ENCODE measurements around the gene BRINP3.

Gene BRINP3

DNA sequence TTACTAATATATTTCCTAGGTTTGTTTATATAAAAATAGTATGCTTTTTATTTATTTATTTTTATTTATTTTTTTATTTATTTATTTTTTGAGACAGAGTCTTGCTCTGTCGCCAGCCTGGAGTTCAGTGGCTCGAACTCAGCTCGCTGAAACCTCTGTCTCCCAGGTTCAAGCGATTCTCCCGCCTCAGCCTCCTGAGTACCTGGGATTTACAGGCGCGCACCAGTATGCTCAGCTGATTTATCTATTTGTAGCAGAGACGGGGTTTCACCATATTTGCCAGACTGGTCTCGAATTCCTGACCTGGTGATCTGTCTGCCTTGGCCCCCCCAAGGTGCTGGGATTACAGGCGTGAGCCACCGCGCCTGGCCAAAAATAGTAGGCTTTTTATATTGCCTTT lies 33.2 kb downstream of the BRINP3 start:
- no peaks in the 10 kb centered on the region for H3K36me3 Mint-ChIP-seq (ENCODE audit: low read depth)
- H3K4me1 Mint-ChIP-seq: no peaks in the 10 kb centered on the region
- H3K9me3 Mint-ChIP-seq: no peaks in the 10 kb centered on the region
- TF ChIP-seq, protein P1, sequence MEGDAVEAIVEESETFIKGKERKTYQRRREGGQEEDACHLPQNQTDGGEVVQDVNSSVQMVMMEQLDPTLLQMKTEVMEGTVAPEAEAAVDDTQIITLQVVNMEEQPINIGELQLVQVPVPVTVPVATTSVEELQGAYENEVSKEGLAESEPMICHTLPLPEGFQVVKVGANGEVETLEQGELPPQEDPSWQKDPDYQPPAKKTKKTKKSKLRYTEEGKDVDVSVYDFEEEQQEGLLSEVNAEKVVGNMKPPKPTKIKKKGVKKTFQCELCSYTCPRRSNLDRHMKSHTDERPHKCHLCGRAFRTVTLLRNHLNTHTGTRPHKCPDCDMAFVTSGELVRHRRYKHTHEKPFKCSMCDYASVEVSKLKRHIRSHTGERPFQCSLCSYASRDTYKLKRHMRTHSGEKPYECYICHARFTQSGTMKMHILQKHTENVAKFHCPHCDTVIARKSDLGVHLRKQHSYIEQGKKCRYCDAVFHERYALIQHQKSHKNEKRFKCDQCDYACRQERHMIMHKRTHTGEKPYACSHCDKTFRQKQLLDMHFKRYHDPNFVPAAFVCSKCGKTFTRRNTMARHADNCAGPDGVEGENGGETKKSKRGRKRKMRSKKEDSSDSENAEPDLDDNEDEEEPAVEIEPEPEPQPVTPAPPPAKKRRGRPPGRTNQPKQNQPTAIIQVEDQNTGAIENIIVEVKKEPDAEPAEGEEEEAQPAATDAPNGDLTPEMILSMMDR (IDR thresholded peaks at IDR 0.05; ENCODE audit: unreplicated experiment in 3 of 3): no peak
- H3K27me3 Mint-ChIP-seq (ENCODE audit: low read depth): no peaks in the 10 kb centered on the region
- no peak overlapping the region for H3K27ac Mint-ChIP-seq
- no peak overlapping the region for H3K4me3 Mint-ChIP-seq

DNA sequence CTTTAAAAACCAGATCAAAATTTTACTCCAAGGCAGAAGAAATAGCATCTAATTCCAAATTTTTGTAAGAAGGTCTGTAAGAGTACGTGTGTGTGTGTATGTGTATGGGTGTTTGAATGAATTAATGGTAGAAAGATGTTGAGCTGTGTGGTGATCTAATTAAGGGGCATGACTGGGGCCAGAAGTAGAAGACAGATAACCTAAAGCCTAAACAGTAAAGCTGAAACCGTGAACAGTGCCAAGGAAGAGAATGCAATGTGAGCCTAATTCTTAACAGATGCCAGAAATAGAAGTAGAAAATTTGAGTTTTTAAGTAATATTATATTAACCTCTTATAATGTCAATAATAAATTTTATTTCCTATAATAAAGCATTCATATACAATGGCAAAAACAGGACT lies 38.2 kb downstream of the BRINP3 start:
- Mint-ChIP-seq H3K27ac (no peak overlapping the region), H3K4me3 (no peak overlapping the region), H3K27me3 (ENCODE audit: low read depth) (no peaks in the 10 kb centered on the region), H3K4me1 (no peaks in the 10 kb centered on the region), H3K9me3 (no peaks in the 10 kb centered on the region), H3K36me3 (ENCODE audit: low read depth) (no peaks in the 10 kb centered on the region)
- TF ChIP-seq, protein P1 (IDR thresholded peaks at IDR 0.05; ENCODE audit: unreplicated experiment in 3 of 3): no peak

DNA sequence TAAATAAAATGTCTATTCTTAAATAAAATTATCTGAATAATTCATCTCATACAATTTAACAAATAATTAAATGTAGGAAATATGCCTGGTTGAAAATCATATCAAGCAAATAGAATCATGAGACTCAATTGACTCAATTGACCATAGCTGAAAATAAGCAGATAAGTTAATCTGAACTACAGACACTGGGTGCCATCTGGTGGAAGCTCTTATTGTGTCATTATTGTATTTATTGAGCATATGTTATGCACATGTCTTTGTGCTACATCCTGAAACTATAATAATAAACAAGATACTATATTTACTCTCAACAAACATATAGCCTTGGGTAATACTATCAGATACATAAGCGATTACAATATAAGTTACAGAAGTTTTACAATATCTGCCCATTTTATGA lies 41.0 kb downstream of the BRINP3 start:
- Mint-ChIP-seq H3K27me3 (ENCODE audit: low read depth) (no peaks in the 10 kb centered on the region), H3K27ac (no peak overlapping the region), H3K4me3 (no peak overlapping the region), H3K36me3 (ENCODE audit: low read depth) (no peaks in the 10 kb centered on the region), H3K4me1 (no peaks in the 10 kb centered on the region), H3K9me3 (no peaks in the 10 kb centered on the region)
- TF ChIP-seq, protein P1 (IDR thresholded peaks at IDR 0.05; ENCODE audit: unreplicated experiment in 3 of 3): peak; percentile 15 to 50 (median 30)

DNA sequence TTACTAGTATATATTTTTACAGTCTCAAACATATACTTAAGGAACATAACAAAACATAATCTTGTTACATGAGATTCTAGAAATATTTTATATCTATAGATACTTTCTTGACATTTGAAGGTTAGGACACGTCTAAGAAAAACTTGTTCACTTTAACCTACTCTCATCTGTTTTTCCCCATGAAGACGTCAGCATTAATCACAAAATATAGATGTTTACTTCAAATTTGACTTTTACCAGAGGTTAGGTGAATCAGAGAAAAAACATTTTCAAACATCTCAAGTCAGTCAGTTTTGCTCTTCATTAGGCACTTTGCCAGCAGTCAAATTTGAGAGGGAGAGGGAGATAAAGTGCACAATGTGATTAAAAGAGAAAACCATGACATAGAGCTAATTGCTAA lies 47.7 kb downstream of the BRINP3 start:
- TF ChIP-seq, protein P1 (IDR thresholded peaks at IDR 0.05; ENCODE audit: unreplicated experiment in 3 of 3): no peak
- Mint-ChIP-seq H3K4me3 (no peak overlapping the region), H3K27me3 (ENCODE audit: low read depth) (no peaks in the 10 kb centered on the region), H3K4me1 (no peaks in the 10 kb centered on the region), H3K27ac (no peak overlapping the region), H3K36me3 (ENCODE audit: low read depth) (no peaks in the 10 kb centered on the region), H3K9me3 (no peaks in the 10 kb centered on the region)

DNA sequence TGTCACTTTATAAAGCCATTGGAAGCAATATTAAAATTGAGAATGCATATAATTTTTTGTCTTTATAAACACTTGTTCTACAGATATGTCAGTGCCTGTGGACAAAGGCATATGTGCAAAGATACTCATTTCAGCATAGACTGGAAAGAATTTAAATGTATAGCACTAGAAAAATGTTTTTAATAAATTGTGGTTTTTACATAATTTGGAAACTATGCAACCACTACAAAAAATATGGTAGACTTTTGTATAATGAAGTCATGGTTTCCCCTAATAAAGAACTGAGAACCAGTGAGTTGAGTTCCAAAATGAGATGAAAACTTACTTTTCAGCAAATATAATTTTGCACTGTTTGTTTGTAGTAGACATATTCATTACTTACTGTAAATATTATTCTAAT lies 48.5 kb downstream of the BRINP3 start:
- TF ChIP-seq, protein P1 (IDR thresholded peaks at IDR 0.05; ENCODE audit: unreplicated experiment in 3 of 3): no peak

DNA sequence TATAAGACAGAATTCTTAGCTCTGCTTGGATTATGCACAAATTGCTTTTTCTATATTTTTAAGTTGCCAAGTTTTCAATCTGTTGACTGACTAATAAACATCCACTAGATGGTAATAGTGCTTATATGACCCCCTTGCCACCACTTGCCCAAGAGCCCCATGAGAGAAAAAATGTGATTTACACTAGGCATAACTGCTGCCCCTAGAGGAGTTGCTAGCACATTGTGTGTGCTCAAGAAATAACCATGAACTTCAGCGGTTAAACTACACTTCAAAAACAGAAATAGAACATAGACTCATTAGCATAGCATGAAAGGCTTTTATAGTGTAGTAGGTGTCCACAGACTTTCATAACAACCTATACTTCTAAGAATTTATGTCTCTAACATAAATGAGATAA lies 61.4 kb downstream of the BRINP3 start:
- H3K4me1 Mint-ChIP-seq: no peaks in the 10 kb centered on the region
- H3K27me3 Mint-ChIP-seq (ENCODE audit: low read depth): no peaks in the 10 kb centered on the region
- H3K9me3 Mint-ChIP-seq: no peaks in the 10 kb centered on the region
- no peak overlapping the region for H3K27ac Mint-ChIP-seq
- TF ChIP-seq, protein P1 (IDR thresholded peaks at IDR 0.05; ENCODE audit: unreplicated experiment in 3 of 3): no peak
- H3K36me3 Mint-ChIP-seq (ENCODE audit: low read depth): no peaks in the 10 kb centered on the region
- no peak overlapping the region for H3K4me3 Mint-ChIP-seq

More for the DNA sequence above, 48.5 kb downstream of the BRINP3 start:
- no peaks in the 10 kb centered on the region for H3K27me3 Mint-ChIP-seq (ENCODE audit: low read depth)
- no peaks in the 10 kb centered on the region for H3K4me1 Mint-ChIP-seq
- H3K36me3 Mint-ChIP-seq (ENCODE audit: low read depth): no peaks in the 10 kb centered on the region
- H3K27ac Mint-ChIP-seq: no peak overlapping the region
- H3K4me3 Mint-ChIP-seq: no peak overlapping the region
- no peaks in the 10 kb centered on the region for H3K9me3 Mint-ChIP-seq

Data from nephron (organoid).